HG02970 (cell line): Measurements from ENCODE around the gene ZNF446.

Experiments
- ATAC-seq: cut with Tn5 transposase; IDR thresholded peaks from one replicate; pipeline ENCODE4 v1.9.1; 2021; ENCODE audit warnings: mild to moderate bottlenecking, moderate library complexity, moderate number of reproducible peaks; ENCODE audit not compliant: unreplicated experiment, low FRiP score

The ZNF446 gene

GRCh38 chr19:58519355-58520256 lies 43.5 kb downstream of the ZNF446 start, which contains the start of gene ZBTB45:
TSS of gene ZBTB45 (minus strand) at chr19:58519810. CDS start at chr19:58517673, 2,137 bp downstream.
- peak; percentile 84 for ATAC-seq

DNA sequence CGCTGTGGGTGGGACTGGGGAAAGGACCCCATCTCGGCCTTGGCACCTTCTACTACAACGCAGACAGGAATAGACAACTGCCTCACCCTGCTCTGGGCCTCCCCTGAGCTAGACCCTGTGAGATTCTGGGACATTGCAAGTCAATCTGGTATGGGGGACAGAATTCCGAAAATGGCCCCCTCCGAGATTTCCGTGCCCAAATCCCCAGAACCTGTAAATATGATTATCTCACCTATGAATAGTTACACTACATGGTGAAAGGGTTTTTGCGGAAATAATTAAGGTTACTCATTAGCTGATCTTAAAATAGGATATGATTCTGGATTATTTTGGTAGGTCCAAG lies 44.1 kb downstream of the ZNF446 start:
- ATAC-seq: no peak

DNA sequence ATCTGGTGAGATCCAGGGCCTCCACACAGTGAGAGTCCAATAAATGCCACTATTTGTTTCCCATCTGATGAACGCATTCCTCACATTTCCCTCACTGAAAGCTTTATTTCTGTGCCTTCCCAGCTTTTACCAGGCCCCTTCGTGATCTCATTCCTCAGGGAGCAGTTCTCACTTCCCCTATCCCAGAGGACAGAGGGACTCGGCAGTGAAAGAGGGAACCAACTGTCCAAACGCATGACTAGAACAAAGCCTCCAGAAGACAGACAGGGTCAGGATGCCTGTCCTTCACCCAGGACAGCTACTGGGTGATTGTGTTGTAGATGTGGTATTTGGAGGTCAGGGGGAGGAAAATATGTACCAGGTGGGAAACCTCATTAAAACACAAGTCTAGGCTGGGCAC lies 45.5 kb downstream of the ZNF446 start:
- no peak for ATAC-seq

DNA sequence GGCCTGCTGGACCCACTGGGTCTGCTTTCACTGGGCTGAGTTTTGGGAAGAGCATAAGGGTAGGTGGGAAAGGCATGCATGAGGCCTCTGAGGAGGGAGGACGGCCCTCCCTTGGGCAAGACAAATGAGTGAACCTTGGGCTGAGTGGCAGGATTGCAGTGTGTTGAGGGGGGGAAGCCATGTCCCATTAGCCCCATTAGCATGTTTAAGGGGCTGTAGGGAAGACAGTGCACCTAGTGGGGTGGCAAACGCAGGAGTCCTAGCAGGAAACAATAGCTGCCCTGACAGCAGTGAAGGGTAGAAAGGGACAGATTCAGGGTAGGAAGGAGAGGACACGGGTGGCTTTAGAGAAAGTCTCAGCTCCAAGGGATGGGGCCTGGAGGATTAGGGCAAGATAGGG lies 46.6 kb downstream of the ZNF446 start:
- ATAC-seq: no peak

DNA sequence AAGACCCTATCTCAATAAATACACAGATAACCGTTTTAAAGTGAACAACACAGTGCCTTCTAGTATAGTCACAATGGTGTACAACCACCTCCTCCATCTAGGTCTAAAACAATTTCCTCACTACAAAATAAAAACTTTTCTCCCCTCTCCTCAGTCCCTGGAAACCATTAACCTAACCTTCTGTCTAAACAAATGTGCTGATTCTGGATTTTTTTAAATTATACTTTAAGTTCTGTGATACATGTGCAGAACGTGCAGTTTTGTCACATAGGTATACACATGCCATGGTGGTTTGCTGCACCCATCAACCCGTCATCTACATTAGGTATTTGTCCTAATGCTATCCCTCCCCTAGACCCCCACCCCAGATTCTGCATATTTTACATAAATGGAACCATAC lies 53.3 kb downstream of the ZNF446 start:
- ATAC-seq: no peak
